Right lobe of liver (tissue), 4 donors: ENCODE measurements around the gene CX3CL1.

Experiments
- CTCF ChIP-seq, 4 donors: fragments of 200-600 bp in 3 of 4; fragments of 450-650 bp in 1 of 4; IDR thresholded peaks; one replicate each; pipeline versions ENCODE4 v1.5.1 to v1.8.0; 2016 to 2022; ENCODE audit warnings: antibody characterized with exemption in 4 of 4, mild to moderate bottlenecking in 2 of 4
- POLR2A ChIP-seq: fragments of 450-650 bp; IDR thresholded peaks from one replicate; pipeline ENCODE4 v1.6.1; 2017; ENCODE audit warnings: antibody characterized with exemption, mild to moderate bottlenecking
- donor health status: DM: no; HTN: no; CAD: no.
- donor health status: DM: no; HTN: no; CAD: no.
- donor health status: DM: no; HTN: yes; CAD: no.

GRCh38 chr16:57372372-57373116 lies at the start of gene CX3CL1:
- TF ChIP-seq CTCF (IDR thresholded peaks at IDR 0.05) (peak in 2 of 4 donors; percentile 14 to 23), POLR2A (peak; percentile 86)
